ENCODE measurements around the gene SLC2A4. TPM values are rescaled to one million over a fixed set of nuclear protein-coding genes. Genes with fewer than 3 reads are reported as not detected.
"Not testable (repeated sequence)": the region's sequence is repeated elsewhere in the genome, so short reads cannot be mapped to it uniquely, and the experiment has no call there.

SLC2A4 gene
- polyA plus RNA-seq, 4 donors, result 1.8 to 2.9 (median 2.5) TPM

DNA sequence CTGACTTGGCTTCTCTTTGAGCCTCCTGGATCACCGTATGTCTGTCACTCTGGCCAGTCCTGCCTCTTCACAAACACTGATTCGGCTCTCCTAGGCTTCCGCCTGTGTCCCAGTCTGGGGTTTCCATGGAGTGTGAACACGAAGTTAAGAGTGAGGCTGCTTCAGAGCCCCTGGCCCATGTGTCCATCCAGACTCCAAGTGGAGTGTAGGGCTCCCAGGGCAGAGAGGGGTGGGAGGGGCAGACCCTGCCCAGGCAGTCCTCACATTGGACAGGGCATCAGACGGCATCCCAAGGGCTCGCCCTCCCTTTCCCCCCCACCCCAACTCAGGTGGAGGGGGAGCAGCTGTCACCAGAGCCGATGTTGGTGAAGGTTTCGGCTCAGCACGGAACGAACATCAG lies 37.7 kb upstream of the SLC2A4 start:
- not testable (repeated sequence) for DNase-seq (ENCODE audit: low read depth in 4 of 4, low spot score in 3 of 4)

DNA sequence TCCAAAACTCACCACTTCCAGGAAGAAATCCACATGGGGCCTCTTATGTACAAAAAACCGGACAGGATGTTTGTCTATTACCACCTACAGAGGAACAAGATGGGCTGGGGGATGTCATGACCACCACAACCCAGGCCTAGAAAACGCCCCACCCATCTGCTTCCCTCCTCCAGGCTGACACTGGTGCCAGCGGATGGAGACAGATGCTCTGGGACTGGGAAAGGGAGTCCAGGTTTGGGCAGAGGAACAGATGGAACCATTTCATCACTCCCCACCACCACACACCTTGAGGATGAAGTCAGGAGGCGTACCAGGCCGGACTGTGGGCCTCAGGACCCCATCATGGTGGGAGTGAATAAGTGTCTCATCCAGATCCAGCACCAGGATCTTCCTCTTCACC lies 34.7 kb upstream of the SLC2A4 start:
- no peak for DNase-seq (ENCODE audit: low read depth in 4 of 4, low spot score in 3 of 4)

DNA sequence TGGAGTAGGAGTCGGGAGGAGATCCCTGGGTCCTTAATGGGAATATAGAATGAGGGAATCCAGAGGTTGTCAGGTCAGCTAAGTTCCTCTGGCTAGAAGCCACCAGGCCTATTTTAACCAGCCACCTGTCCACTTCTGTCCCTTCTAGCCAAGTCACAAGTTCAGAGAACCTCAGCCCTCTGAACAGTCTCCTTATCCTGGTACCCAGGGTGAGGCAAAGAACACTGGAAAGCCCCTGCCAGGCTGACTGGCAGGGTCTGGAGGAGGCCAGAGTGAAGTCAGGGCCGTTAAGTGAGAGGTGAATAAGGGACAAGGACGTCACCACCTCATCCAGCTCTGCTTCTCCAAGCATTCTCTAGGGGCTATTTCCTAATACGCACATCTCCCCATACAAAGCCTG lies 32.7 kb upstream of the SLC2A4 start:
- no peak for DNase-seq (ENCODE audit: low read depth in 4 of 4, low spot score in 3 of 4)

DNA sequence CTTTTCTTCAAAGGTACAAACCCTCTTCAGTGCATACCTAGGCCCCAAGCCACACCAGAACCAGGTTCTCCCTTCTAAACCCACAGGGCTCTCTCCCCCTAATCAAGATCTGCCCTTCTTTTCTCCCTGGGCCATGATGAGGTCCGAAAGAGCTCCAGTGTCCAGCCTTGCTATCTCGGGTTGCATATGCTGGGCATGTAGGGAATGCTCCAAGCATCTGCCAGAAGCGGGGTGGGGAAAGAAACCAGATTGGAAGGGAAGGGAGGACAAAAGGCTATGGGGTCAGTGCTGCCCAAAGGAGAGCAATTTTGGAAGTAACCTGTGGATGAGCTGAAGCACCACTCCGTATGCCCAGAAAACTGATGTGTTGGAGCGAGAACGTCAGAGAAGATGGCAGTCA lies 32.3 kb upstream of the SLC2A4 start:
- no peak for DNase-seq (ENCODE audit: low read depth in 4 of 4, low spot score in 3 of 4)

DNA sequence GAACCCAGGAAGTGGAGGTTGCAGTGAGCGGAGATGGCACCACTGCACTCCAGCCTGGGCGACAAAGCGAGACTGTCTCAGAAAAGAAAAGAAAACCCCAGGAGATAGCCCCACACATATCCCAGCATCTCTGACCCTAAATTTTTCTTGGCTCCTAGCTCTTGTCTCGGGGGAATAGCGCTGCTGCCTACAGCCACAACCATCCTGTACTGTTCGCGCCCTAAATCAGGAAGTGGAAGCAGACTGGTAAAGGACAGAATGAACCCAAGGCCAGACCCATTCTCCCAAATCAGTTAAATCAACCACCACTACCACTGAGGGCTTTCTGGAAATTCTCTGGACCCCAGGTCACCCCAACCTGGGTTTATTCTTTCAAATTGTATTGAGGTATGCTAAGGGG lies 31.7 kb upstream of the SLC2A4 start:
- DNase-seq (ENCODE audit: low read depth in 4 of 4, low spot score in 3 of 4), result no peak

DNA sequence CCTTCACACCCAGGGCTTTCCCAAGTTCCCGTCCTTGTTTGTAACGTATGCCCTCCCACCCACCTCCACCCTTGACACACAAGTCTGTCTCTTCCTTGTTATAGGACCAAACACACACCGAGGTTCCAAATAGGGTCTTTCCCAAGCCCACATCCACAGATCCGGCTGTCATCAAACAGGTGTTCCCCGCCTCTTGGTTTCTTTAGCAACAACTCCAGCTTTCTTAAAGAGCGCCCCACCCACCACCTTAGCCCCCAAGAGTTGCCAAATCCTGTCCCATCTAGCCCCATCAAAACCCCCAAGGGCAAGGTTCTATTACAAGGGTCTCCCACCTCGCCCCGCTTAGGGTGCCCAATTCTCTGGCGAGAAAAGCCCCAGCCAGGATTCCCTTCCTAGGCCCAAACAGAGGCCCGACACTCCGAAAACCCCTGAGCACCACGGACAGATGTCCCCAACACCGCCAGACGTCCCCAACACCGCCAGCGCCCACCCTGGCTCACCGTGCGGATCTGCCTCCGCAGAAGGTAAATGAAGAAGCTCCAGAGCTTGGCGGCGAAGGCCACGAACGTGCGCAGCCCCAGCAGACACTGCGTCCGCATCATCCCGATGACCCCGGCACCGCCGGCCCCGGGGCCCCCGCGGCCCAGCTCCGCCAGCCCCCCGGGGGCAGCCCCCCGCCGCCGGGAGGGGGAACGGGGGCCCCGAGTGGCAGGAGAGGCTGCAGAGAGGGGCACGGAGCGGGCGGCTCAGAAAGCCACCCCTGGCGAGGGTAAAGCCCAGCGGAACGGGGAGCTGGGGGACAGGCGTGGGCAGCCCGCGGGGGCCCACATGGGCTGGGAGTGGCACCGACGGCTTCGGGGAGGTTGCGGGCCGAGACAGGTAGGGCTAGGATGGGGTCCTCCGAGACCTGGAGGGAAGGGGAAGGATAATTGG lies 30.6 kb upstream of the SLC2A4 start:
- no peak for DNase-seq (ENCODE audit: low read depth in 4 of 4, low spot score in 3 of 4)

DNA sequence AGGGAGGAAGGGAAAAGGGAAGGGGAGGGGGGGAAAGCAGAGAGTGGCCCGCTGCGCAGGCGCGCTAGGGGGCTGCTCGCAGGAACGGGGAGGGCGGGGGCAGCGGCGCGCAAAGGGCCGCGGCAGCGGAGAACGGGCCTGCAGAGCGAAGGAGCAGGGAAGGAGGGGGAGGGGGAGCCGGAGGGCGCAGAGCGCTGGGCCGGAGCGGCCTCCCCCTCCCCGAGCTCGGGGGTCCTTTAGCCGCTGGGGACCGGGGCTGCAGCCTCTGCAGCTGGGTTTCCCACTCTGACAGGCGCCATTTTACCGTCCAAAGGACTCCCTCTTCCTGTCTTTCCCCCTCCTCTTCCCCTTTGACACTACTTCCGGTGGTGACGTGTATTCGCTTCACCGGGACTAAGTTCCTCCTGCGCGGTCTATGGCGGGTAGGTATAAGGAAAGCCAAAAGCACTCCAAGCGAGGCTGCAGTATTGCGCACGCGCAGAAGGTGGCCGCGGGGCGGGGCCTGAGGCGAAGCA lies 29.8 kb upstream of the SLC2A4 start, which contains the start of gene CTDNEP1:
TSS of gene CTDNEP1 (minus strand) at position 74 of the 515 bp plus-strand sequence. CDS start 438 bp downstream, outside the sequence.
- peak; percentile 98 to 100 (median 100) for DNase-seq (ENCODE audit: low read depth in 4 of 4, low spot score in 3 of 4)

DNA sequence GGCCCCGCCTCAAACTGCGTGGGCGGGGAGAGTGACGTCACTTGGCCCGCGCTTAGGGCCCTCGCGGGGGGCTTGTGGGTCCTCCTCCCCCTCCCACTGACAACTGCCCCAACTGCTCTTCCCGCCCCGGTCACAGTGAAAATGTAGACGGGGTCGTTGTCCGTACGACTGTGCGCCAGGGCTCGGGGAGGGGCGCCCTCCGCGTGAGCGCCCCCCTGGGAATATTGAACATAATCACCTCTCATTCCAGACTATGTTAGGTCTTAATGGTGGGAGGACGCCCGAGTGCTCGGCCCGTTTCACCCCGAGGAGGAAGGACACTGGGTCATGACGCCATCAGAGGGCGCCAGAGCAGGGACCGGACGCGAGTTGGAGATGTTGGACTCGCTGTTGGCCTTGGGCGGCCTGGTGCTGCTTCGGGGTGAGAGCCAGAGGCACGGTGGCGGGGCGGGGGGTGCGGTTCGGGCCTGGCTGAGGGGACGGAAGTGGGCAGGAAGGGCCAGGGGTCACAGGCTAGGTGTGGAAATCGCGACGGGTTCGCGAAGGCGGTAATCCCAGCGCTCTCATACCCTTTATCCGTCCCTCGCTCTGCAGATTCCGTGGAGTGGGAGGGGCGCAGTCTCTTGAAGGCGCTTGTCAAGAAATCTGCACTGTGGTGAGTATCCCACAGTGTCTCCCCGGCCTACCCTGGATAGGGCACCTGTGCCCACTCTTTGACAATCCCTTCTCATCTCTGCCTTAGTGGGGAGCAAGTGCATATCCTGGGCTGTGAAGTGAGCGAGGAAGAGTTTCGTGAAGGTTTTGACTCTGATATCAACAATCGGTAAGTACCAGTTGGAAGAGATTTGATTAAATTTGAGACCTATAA lies 29.1 kb upstream of the SLC2A4 start, which contains the start of gene ELP5:
TSS of gene ELP5 (plus strand) at position 40 of the 868 bp plus-strand sequence. CDS start at position 376, 336 bp downstream.
- DNase-seq (ENCODE audit: low read depth in 4 of 4, low spot score in 3 of 4), result peak in 3 of 4 donors; percentile 87 to 90 (median 88)

DNA sequence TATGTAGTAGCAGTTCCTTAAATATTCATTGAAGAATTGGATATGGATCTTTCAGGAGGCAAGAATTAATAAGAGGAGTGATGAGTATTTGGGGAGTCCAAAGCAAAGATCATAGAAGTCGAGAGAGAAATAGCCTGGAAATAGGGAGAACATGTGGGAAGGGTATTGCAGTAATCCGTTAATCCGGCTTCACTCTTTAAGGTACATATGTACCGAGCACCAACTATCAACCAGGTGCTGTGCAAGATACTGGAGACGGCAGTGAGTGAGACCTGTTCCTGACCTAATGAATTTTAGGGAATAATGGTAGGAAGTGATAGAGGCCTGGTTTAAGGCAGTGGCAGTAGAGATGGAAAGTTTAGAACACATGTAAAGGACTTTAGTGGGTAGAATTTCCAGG lies 28.4 kb upstream of the SLC2A4 start:
- no peak for DNase-seq (ENCODE audit: low read depth in 4 of 4, low spot score in 3 of 4)

DNA sequence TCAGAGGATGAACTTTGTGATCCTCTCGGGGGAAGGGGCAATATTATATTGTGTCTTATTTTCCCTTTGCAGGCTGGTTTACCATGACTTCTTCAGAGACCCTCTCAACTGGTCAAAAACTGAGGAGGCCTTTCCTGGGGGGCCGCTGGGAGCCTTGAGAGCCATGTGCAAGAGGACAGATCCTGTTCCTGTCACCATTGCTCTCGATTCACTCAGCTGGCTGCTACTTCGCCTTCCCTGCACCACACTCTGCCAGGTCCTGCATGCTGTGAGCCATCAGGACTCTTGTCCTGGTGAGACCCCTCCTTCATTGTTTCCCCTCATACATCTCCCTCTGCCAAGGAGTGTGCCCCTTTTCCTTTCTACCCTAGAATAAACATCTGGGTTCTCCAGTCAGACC lies 27.0 kb upstream of the SLC2A4 start:
- DNase-seq (ENCODE audit: low read depth in 4 of 4, low spot score in 3 of 4), result no peak

DNA sequence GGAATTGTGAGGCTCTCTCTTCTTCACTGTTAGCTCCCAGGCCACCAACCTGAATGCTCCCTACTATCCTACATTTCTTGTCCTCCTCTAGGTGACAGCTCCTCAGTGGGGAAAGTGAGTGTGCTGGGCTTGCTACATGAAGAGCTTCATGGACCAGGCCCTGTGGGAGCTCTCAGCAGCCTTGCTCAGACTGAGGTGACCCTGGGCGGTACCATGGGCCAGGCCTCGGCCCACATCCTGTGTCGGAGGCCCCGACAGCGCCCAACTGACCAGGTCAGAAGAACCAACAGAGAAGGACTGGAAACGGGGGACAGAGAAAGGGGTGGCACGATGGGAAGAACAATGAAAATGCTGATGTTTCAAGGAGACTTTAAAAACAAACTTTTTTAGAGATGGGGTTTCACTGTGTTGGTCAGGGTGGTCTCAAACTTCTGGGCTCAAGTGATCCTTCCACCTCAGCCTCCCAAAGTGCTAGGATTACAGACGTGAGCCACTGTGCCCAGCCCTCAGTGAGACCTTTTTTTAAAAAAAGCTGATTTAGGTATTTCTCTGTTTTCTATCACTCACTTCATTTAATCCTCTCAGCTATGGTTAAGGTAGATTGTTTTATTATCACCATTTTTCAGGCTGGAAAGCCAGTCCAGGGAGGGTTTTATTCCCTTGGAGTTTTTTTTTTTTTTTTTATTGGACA lies 24.6 kb upstream of the SLC2A4 start:
- no peak for DNase-seq (ENCODE audit: low read depth in 4 of 4, low spot score in 3 of 4)

DNA sequence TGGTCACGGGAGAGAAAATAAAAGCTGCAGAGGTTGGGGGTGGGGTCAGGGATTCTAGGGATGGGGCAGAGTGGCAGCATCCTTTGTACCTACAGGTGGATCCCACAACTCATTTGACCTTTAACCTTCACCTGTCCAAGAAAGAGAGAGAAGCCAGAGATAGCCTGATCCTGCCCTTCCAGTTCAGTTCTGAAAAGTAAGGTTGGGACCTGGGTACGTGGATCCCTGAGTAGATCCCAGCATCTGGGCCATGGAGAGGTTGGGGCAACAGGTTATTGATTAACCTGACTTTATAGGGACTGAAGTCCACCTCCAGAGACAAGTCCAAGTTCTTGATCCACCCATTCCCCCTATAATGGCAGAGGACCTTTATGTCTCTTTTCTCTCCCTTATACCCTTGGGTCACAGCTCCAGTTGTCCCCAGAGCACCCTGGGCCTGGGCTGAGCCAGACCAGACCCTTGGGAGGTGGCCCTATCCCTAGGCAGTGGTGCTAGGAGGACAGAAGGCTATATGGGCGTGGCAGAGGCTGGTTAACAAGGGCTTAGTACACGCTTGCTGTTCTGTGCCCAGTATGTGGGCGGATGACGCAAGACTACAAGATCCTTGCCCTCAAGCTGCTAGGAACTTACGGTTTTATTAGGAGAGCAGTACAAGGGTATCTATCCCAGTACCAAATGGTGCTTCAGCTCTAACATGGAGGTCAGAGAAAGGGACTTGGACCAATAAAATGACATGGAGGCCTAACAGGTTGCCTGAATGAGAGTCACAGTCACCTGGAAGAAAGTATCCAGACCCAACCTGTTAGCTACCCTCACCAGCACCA lies 22.6 kb upstream of the SLC2A4 start:
- DNase-seq (ENCODE audit: low read depth in 4 of 4, low spot score in 3 of 4), result no peak

DNA sequence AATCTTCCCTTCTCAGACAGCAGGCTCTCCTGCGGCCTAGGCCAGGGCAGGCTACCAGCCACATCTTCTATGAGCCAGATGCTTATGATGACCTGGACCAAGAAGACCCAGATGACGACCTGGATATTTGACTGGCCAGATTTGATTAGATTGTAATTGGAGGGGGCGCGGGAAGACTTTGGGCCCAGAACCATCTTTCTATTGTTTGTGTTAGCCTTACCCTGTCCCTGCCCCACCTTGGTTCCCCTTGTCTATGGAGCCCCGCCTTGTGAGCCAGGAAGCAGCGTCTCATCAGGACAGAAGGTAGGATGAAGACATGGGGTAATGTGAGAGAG lies 22.0 kb upstream of the SLC2A4 start:
- no peak for DNase-seq (ENCODE audit: low read depth in 4 of 4, low spot score in 3 of 4)

DNA sequence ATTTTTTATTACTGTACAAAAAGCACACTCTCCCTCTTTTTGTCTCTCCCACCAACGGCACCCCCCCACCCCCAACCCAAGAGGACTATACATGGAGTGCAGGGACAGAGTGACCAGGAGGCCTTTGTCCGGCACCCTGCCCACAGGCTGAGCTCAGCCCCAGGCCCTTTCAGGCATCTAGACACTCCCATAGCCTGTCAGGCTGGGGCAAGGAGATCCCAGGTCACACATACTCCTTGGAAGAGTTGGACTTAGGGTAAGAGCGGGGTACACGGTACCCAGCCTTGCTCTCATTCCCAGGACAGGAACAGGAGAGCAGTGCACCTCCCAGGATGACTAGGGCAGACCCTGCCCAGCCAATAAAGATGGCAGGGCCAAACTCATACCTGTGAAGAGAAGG lies 21.4 kb upstream of the SLC2A4 start:
- DNase-seq (ENCODE audit: low read depth in 4 of 4, low spot score in 3 of 4), result no peak

DNA sequence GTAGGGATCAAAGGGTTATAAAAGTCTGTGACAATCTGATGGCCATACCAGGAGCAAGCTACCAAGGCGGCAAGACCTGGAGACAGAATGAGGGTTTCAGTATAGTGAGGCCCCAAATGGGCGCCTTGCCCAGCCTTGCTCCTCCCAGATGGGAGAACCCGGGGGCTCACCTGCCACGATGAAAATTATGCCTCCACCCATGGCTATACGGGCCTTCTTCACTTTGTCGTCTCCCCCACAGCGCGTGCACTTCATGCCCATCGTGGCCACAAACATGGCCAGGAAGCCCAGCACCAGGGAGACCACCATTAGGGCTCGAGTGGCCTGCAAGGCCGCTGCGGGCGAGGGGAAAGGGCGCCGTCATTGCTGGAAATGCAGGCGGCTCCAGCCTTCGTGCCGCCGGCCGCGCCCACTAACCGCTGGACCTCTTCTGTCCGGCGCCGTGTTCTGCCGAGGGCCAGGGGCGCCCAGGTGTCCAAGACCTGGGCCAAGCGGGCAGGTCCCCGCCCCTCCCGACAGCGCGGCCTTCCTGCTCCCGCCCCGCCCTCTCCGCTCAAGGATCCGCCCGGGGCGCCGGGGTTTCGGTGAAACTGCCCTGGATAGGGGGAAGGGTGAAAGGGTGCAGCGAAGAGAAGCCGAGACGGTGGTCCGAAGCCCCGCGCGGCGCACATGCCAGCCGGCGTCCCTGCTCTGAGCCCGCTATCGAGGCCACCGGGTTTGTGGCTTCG lies 20.7 kb upstream of the SLC2A4 start:
- DNase-seq (ENCODE audit: low read depth in 4 of 4, low spot score in 3 of 4), result no peak

DNA sequence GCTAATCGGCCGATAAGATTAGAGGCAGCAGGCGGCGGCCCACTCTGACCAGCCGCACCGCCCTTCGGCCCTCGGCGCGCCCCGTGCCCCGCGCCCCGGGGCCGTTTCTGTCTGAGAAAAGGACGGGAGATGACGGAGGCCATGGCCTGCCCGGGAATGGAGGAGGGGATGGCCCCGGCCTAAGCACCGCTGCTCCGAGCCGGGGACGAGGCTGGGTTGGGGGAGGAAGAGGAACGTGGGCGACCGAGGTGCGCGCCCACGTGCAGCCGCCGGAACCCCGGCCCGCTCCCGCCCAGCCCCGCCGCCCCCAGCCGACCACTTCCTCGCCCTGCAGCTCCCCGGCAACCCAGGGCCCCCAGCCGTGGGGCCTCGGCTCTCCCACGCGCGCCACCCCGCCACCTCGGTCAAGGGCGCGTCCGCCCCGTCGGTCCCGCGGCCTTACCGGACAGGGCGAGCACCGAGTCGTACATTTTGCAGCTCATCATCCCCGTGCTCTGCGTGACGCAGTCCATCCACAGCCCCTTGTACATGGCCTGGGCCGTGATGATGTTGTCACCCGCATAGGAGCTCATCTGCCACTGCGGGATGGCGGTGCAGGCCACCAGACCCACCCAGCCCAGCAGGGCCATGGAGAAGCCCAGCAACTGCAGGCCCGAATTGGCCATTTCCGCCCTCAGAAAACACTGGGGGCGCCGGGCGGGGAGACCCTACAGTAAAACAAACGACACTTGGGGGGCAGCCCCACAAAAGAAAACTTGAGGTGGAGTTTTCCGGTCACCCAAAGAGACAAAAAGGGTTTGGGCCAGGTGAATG lies 19.9 kb upstream of the SLC2A4 start:
- DNase-seq (ENCODE audit: low read depth in 4 of 4, low spot score in 3 of 4), result no peak

DNA sequence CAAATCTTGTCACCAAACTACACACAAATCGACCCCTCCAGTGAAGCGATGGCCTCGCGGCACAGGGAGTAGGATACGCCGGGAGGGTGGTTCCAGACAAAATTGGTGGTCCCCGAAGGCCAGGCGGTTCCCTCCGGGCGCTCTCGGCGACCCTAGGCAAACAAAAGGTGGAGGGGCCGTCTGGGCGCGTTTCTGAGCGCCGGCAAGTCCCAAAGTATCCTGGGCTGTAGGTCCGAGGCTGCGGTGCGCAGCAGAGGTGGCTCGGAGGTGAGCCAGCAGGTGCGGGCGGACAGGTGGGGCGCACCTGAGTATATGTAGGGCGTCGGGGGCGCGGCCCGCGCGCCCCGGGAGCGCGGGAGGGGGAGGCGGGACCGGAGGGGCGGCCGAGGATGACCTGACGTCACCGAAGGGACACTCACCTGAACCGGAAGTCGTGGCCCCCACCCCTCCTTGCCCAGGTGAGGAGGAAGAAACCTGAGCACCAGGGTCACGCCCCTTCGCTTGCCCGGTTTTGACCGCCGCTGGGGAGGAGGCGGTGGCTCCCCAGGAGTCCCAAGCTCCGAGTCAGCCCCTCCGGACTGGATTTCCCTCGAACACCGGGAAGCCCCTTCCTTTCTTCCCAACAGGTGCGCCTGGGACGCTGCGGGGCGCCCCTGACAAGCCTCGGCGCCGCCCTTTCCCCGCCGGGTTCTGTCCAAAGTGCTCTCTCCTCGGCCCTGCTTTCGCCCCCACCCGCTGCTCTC lies 19.2 kb upstream of the SLC2A4 start, which contains the start of gene CLDN7:
TSS of gene CLDN7 (minus strand) at position 287 of the 743 bp plus-strand sequence. CDS start 435 bp downstream, outside the sequence.
- peak in 1 of 4 donors; percentile 50 for DNase-seq (ENCODE audit: low read depth in 4 of 4, low spot score in 3 of 4)
